Activated CD8-positive, alpha-beta memory T cell treated with anti-CD3 and anti-CD28 coated beads, Interleukin-2, amount 50 U/mL, for 24 hours (primary cell): ENCODE measurements around the gene WDR38.
"Not testable (repeated sequence)": the region's sequence is repeated elsewhere in the genome, so short reads cannot be mapped to it uniquely, and the experiment has no call there.

Experiments used
- DNase-seq: peaks from one replicate; pipeline ENCODE4 v3.0.0-alpha.2; 2020; ENCODE audit errors: extremely low read depth

Gene WDR38

GRCh38 chr9:124834591-124834990 lies 18.7 kb upstream of the WDR38 start:
- no peak for DNase-seq

- DNase-seq = no peak
These were observed 18.2 kb upstream of the WDR38 start for GRCh38 chr9:124835026-124835557.

DNA sequence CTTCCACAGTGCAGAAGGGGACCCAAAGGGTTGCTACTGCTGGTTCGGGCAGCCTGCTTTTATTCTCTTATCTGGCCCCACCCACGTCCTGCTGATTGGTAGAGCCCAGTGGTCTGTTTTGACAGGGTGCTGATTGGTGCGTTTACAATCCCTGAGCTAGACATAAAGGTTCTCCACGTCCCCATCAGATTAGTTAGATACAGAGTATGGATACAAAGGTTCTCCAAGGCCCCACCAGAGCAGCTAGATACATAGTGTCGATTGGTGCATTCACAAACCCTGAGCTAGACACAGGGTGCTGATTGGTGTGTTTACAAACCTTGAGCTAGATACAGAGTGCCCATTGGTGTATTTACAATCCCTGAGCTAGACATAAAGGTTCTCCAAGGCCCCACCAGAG lies 15.1 kb upstream of the WDR38 start:
- not testable (repeated sequence) for DNase-seq

- not testable (repeated sequence) for DNase-seq
These were observed 14.5 kb upstream of the WDR38 start for GRCh38 chr9:124838567-124839275.

DNA sequence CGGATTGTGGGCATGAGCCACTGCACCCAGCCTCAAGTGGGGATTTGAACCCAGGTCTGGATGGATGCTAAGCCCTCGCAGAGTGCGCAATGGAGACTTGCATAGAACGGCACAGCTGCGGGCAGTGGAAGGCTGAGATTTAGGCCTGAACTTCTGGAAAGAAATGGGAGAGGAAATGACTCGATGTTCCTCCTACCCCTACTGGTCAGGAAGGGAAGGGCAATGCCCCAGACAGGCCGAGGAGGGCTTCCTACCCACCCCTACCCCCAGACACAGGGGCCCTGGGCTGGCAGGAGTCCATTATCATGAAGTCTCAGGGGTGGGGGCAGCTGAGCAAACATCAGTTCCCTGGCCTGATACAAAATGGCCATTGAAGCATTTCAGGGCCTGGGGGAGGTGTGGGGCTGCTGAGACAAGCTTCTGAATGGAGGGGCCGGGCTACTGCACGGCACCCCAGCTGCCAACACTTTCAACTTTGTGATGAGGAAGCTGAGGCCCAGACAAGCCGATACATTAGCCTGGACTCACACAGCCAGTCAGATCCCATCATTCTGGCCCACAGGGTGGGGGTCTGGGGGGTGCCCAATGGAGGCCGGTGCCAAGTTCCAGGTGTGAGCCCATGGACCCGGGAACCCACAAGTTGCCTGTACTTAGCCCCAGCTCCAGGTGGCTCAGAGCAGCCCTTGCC lies 13.5 kb upstream of the WDR38 start:
- DNase-seq = no peak

DNA sequence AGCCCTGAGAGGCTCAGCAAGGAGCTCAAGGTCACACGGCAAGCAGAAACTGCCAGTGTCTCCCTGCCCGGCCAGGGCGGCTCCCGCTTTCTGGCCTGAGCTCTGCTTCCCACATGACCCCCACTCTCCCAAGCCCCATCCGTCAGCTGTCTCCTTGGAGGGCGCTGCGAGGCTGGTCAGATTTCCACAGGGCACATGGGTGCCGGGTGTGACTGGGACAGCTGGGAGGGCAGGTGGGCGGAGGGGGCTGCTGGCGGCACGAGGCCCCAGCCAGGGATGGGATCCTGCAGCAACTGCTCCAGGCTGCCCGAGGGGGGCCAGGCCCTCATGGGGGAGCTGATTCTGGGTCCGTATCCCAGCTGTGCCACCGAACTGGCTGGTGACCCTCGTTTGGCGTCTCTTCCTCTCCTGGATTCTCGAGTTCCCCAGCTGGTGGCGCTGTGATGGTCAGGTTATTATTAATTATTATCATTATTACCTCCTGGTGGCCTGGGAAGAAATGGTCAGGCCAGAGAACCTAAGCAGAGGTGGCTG lies 12.9 kb upstream of the WDR38 start:
- DNase-seq = no peak

DNA sequence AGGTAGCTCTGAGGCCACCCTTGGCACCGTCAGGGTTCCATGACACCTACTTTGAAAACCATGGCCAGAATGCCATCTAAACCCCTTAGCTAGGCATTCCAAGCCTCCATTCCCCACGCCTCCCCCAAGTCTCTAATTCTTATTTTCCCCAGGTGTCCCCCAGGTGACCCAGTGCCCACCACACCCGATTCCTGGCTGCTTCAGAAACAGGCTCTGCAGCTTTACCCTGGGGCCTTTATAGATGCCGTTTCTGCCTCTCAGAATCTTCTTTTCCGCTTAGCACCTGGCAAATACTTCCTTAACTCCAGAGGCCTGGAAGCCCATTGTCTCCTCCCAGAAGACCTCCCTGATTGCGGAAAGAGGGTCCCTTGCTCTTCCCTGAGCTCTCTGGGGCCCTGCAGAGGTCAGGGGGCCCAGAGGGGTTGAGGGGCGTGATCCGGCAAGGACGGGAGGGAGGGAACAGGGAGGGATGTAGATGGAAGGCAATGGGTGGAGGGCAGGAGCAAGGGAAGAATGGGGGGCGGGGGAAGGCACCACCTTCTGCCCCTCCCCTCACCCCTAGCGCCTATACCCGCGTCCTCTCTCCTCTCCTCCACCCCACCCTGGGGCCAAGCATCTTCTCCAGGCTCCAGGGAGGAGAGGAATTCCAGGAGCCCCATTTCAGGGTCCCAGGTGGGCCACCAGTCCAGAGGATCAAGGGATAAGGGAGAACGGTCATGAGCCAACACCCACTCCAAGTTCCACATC lies 12.0 kb upstream of the WDR38 start:
- no peak for DNase-seq

- no peak for DNase-seq
These were observed 9.7 kb upstream of the WDR38 start for GRCh38 chr9:124843456-124844034.

GRCh38 chr9:124844291-124844690 lies 9.0 kb upstream of the WDR38 start:
- no peak for DNase-seq

GRCh38 chr9:124846467-124846866 lies 6.8 kb upstream of the WDR38 start:
- not testable (repeated sequence) for DNase-seq

- no peak for DNase-seq
These were observed 6.3 kb upstream of the WDR38 start for GRCh38 chr9:124846969-124847368.

DNA sequence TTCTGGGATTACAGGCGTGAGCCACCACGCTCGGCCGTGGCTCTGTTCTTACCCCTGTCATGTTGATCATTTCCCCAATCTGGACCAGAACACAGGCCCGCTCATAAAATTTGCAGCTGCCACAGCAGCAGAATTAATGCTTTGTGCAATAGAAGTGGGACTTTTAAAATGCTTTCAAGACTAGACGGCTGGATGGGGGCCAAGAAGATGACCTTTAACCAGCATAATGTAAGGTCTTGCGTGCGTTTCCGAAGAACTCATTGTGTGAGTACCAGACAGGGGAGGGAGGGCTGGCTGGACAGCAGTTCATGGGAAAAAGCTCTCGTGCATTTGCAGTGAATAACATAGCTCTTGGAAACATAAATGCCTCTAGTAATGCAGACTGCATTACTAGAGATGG lies 3.5 kb upstream of the WDR38 start:
- no peak for DNase-seq

- DNase-seq = no peak
These were observed 985 bp upstream of the WDR38 start for GRCh38 chr9:124852121-124852828.

DNA sequence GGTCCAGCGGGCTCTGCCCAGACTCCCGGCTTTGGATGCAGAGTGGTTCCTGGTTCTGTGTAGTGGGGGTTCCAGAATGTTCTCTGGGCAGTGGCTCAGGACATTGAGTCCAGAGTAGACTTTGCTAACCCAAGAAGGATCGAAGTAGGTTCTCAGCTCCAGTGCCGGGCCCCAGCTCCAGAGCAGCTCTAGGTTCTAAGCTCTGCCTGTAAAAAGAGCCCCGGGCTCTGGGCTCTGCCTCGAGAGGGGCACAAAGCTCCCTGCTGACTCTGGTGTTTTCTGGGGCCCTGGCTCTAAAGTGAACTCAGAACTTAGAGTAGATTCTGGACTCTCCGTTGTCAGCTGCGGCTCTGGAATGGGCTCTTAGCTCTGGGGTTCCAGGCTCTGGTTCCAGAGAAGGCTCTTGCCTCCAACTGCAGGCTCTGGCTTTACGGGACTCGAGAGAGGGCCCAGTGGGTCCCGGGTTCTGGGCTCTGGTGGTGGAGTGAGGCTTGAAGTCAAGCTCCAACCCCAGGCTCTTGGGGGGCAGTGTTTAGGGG lies 414 bp downstream of the WDR38 start:
- DNase-seq = no peak

GRCh38 chr9:124854161-124854560 lies 901 bp downstream of the WDR38 start:
- DNase-seq = no peak

DNA sequence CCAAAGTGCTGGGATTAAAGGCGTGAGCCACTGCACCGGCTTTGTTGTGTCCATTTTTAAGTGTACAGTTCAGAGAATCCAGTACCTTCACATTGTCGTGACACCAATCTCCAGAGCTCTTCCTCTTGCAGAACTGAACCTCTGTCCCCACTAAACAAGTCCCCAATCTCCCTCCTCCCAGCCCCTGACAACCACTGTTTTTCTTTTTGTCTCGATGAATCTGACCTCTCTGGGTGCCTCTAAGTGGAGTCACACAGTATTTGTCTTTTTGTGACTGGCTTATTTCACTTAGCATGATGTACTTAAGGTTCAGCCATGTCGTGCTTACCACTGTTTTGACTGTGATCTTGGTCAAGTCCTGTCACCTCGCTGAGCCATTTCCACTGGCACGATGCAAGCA lies 1.6 kb downstream of the WDR38 start:
- no peak for DNase-seq

- DNase-seq = no peak
These were observed 2.3 kb downstream of the WDR38 start for GRCh38 chr9:124855566-124855943.

DNA sequence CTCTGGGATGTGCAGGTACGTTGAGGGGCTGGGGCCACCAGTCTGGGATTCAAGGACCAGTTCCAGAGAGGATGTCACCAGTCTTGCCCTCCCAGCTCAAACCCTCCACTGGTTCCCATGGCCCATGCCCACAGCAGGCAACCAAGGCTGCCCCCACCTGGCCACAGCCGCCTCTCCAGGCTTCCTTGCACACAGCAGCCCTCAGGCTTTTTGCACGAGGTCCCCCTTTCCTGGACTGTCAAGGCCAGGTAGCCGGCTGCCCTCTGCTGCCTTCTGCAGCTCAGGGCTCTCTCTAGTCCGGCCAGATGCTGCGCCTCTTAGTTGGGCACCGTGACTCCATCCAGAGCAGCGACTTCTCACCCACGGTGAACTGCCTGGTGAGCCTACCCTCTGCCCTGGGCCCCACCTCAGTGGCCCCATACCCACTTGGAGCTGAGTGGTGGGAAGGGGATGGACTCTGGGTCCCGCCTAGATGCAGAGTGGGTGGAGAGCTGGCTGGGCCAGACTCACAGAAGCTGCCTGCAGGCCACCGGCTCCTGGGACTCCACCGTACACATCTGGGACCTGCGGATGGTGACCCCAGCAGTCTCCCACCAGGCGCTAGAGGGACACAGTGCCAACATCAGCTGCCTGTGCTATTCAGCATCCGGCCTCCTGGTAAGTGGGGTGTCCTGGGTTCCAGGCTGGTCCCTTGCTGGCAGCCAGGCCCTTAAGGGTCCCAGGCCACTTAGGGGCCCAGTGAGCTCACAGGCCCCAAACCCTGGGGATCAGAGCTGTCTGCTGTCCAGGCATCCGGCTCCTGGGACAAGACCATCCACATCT lies 2.9 kb downstream of the WDR38 start:
- DNase-seq = no peak

GRCh38 chr9:124857533-124858162 lies 4.4 kb downstream of the WDR38 start:
- no peak for DNase-seq
